Panc1 (cell line): ENCODE results near the gene NR1I2.

ENCODE experiments used
- SIN3A ChIP-seq: IDR thresholded peaks from 2 replicates; pipeline ENCODE4 v1.6.1; 2012; ENCODE audit warnings: low read depth, mild to moderate bottlenecking, low read length, moderate library complexity, borderline replicate concordance; ENCODE audit not compliant: insufficient read depth
- TCF7L2 ChIP-seq: IDR thresholded peaks from 2 replicates; pipeline ENCODE4 v1.6.1; 2011; ENCODE audit warnings: mild to moderate bottlenecking, low read depth, low read length, inconsistent platforms
- TF ChIP-seq, protein P1 (sequence below): fragments of 450-650 bp; IDR thresholded peaks from 2 replicates; pipeline ENCODE4 v1.5.1; 2017; ENCODE audit warnings: mild to moderate bottlenecking

DNA sequence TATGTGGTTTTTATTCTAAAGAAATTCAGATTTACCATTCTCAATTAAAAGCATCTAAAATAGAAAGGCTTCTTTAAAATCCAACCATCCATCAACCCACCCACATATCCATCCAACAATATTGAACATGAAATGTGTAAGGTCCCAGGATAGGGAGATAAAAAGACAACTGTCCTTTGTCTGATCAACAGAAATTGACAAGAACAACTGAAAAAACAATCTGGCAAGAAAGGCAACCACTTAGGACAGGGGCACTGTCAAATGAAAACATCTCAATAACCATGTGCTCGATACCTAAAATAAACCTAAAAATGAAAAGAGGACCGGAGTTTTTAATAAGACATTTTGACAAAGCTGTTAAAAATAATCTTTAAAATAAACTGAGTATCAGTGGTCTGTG, 67.2 kb downstream of the NR1I2 start:
- TF ChIP-seq, protein P1, sequence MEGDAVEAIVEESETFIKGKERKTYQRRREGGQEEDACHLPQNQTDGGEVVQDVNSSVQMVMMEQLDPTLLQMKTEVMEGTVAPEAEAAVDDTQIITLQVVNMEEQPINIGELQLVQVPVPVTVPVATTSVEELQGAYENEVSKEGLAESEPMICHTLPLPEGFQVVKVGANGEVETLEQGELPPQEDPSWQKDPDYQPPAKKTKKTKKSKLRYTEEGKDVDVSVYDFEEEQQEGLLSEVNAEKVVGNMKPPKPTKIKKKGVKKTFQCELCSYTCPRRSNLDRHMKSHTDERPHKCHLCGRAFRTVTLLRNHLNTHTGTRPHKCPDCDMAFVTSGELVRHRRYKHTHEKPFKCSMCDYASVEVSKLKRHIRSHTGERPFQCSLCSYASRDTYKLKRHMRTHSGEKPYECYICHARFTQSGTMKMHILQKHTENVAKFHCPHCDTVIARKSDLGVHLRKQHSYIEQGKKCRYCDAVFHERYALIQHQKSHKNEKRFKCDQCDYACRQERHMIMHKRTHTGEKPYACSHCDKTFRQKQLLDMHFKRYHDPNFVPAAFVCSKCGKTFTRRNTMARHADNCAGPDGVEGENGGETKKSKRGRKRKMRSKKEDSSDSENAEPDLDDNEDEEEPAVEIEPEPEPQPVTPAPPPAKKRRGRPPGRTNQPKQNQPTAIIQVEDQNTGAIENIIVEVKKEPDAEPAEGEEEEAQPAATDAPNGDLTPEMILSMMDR = no peak
- TF ChIP-seq TCF7L2 = no peak
- no peak for TF ChIP-seq SIN3A
